Measurements from ENCODE around the gene ZNF19. TPM values are rescaled to one million over a fixed set of nuclear protein-coding genes. Genes with fewer than 3 reads are reported as not detected.

ZNF19 gene
- total and polyA plus RNA-seq, 2 donors (not counting 1 experiment from before 2014, with no cell fraction given), result 1.8 to 3.3 TPM

DNA sequence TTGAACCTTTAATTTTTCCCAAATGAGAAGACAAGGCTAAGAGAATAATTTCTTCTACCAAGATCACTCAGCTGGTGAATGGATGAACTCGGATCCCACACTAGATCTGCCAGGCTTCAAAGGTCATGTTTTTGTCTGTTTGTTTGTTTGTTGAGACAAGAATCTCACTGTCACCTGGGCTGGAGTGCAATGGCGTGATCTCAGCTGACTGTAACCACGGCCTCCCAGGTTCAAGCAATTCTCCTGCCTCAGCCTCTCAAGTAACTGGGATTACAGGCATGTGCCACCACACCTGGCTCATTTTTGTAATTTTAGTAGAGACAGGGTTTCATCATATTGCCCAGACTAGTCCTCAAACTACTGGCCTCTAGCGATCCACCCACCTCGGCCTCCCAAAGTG lies 6.6 kb downstream of the ZNF19 start:
- Histone ChIP-seq H3K79me2 (ENCODE audit: control insufficient read depth, insufficient read depth, low read length) (no peaks in the 10 kb centered on the region), H3K36me3 (ENCODE audit: control insufficient read depth, insufficient read depth, low read length) (peaks cover 2% of the 10 kb centered on the region), H3K4me2 (ENCODE audit: extremely low read depth, insufficient read depth, low read length) (no peak overlapping the region), H3K4me1 (ENCODE audit: control insufficient read depth, extremely low read depth, insufficient read depth, low read length) (no peaks in the 10 kb centered on the region), H3K9me3 (ENCODE audit: control insufficient read depth, insufficient read depth, low read depth, low read length) (no peaks in the 10 kb centered on the region), H3K27ac (ENCODE audit: insufficient read depth, low read length) (no peak overlapping the region), H3K4me3 (replicated peaks in 1 of 4; ENCODE audit: control extremely low read depth in 1 of 4, insufficient read depth in 1 of 4, low read depth in 3 of 4, low read length in 4 of 4) (no peak overlapping the region), H4K20me1 (ENCODE audit: control insufficient read depth, extremely low read depth, insufficient read depth, low read length) (no peaks in the 10 kb centered on the region), H2AFZ (ENCODE audit: low read length) (no peak overlapping the region), H3K9ac (ENCODE audit: insufficient read depth, low read length) (no peak overlapping the region), H3K27me3 (ENCODE audit: control insufficient read depth, insufficient read depth, low read length) (no peaks in the 10 kb centered on the region)
- no peak for DNase-seq (ENCODE audit: low read depth in 2 of 2)
- no peak for TF ChIP-seq EZH2 (IDR thresholded peaks at IDR 0.05; ENCODE audit: low read length, missing control alignments)

DNA sequence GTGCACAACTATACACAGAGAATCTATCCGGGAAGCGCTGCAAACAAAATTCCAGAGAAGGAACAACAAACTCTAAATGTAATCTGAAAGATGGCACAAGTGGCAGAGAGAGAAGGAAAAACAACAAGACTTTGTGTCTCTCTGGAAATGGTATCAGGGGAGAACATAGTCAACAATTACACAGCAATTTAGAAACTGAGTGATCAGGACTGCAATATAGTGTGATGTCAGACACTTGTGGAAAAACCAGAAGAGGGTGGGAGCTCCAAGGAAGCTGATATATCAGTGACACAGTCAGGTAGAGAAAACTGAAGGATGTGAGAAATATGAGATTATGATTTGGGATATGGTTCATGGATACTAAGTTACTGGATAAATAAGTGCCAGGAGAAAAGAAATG lies 8.2 kb downstream of the ZNF19 start:
- no peak overlapping the region for H3K9ac ChIP-seq (ENCODE audit: insufficient read depth, low read length)
- TF ChIP-seq CTCF (conservative IDR thresholded peaks at IDR 0.05 in 1 of 2, IDR thresholded peaks at IDR 0.05 in 1 of 2; ENCODE audit: low read depth in 1 of 2, low read length in 2 of 2) (no peak), EZH2 (IDR thresholded peaks at IDR 0.05; ENCODE audit: low read length, missing control alignments) (no peak)
- H3K4me1 ChIP-seq (ENCODE audit: control insufficient read depth, extremely low read depth, insufficient read depth, low read length), result no peaks in the 10 kb centered on the region

GRCh38 chr16:71479420-71479819 lies 9.7 kb downstream of the ZNF19 start:
- Histone ChIP-seq H3K9me3 (ENCODE audit: control insufficient read depth, insufficient read depth, low read depth, low read length) (no peaks in the 10 kb centered on the region), H3K27me3 (ENCODE audit: control insufficient read depth, insufficient read depth, low read length) (no peaks in the 10 kb centered on the region), H3K79me2 (ENCODE audit: control insufficient read depth, insufficient read depth, low read length) (no peaks in the 10 kb centered on the region), H4K20me1 (ENCODE audit: control insufficient read depth, extremely low read depth, insufficient read depth, low read length) (no peaks in the 10 kb centered on the region), H3K36me3 (ENCODE audit: control insufficient read depth, insufficient read depth, low read length) (peaks cover 2% of the 10 kb centered on the region), H3K4me3 (replicated peaks in 1 of 4; ENCODE audit: control extremely low read depth in 1 of 4, insufficient read depth in 1 of 4, low read depth in 3 of 4, low read length in 4 of 4) (no peak overlapping the region), H2AFZ (ENCODE audit: low read length) (no peak overlapping the region), H3K9ac (ENCODE audit: insufficient read depth, low read length) (no peak overlapping the region), H3K27ac (ENCODE audit: insufficient read depth, low read length) (no peak overlapping the region), H3K4me1 (ENCODE audit: control insufficient read depth, extremely low read depth, insufficient read depth, low read length) (peaks cover 7% of the 10 kb centered on the region), H3K4me2 (ENCODE audit: extremely low read depth, insufficient read depth, low read length) (no peak overlapping the region)
- peak in 1 of 2 donors; percentile 40 for DNase-seq (ENCODE audit: low read depth in 2 of 2)
- TF ChIP-seq EZH2 (IDR thresholded peaks at IDR 0.05; ENCODE audit: low read length, missing control alignments), result no peak
- TF ChIP-seq CTCF (conservative IDR thresholded peaks at IDR 0.05 in 1 of 2, IDR thresholded peaks at IDR 0.05 in 1 of 2; ENCODE audit: low read depth in 1 of 2, low read length in 2 of 2), result peak; percentile 22 to 63

More for the DNA sequence above, 8.2 kb downstream of the ZNF19 start:
- Histone ChIP-seq H3K4me3 (replicated peaks in 1 of 4; ENCODE audit: control extremely low read depth in 1 of 4, insufficient read depth in 1 of 4, low read depth in 3 of 4, low read length in 4 of 4) (no peak overlapping the region), H2AFZ (ENCODE audit: low read length) (no peak overlapping the region), H3K36me3 (ENCODE audit: control insufficient read depth, insufficient read depth, low read length) (peaks cover 2% of the 10 kb centered on the region), H3K4me2 (ENCODE audit: extremely low read depth, insufficient read depth, low read length) (no peak overlapping the region), H3K27me3 (ENCODE audit: control insufficient read depth, insufficient read depth, low read length) (no peaks in the 10 kb centered on the region), H4K20me1 (ENCODE audit: control insufficient read depth, extremely low read depth, insufficient read depth, low read length) (no peaks in the 10 kb centered on the region), H3K9me3 (ENCODE audit: control insufficient read depth, insufficient read depth, low read depth, low read length) (no peaks in the 10 kb centered on the region), H3K79me2 (ENCODE audit: control insufficient read depth, insufficient read depth, low read length) (no peaks in the 10 kb centered on the region), H3K27ac (ENCODE audit: insufficient read depth, low read length) (no peak overlapping the region)
- DNase-seq (ENCODE audit: low read depth in 2 of 2), result no peak
